Measurements from ENCODE around the gene PCDHB5.
A peak's percentile ranks its signal among the peaks of the same experiment; 100 is the strongest.
"Not testable (repeated sequence)": the region's sequence is repeated elsewhere in the genome, so short reads cannot be mapped to it uniquely, and the experiment has no call there.

PCDHB5 gene

GRCh38 chr5:141155540-141156374 lies 20.8 kb downstream of the PCDHB5 start:
- DNase-seq = no peak

DNA sequence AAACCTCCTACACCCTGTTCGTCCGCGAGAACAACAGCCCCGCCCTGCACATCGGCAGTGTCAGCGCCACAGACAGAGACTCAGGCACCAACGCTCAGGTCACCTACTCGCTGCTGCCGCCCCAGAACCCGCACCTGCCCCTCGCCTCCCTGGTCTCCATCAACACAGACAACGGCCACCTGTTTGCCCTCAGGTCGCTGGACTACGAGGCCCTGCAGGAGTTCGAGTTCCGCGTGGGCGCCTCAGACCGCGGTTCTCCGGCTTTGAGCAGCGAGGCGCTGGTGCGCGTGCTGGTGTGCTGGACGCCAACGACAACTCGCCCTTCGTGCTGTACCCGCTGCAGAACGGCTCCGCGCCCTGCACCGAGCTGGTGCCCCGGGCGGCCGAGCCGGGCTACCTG lies 22.4 kb downstream of the PCDHB5 start:
- DNase-seq = not testable (repeated sequence)

DNA sequence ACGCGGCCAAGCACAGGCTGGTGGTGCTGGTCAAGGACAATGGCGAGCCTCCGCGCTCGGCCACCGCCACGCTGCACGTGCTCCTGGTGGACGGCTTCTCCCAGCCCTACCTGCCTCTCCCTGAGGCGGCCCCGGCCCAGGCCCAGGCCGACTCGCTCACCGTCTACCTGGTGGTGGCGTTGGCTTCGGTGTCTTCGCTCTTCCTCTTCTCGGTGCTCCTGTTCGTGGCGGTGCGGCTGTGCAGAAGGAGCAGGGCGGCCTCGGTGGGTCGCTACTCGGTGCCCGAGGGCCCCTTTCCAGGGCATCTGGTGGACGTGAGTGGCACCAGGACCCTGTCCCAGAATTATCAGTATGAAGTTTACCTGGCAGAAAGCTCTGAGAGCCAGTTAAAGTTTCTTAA lies 22.9 kb downstream of the PCDHB5 start:
- DNase-seq = not testable (repeated sequence)

DNA sequence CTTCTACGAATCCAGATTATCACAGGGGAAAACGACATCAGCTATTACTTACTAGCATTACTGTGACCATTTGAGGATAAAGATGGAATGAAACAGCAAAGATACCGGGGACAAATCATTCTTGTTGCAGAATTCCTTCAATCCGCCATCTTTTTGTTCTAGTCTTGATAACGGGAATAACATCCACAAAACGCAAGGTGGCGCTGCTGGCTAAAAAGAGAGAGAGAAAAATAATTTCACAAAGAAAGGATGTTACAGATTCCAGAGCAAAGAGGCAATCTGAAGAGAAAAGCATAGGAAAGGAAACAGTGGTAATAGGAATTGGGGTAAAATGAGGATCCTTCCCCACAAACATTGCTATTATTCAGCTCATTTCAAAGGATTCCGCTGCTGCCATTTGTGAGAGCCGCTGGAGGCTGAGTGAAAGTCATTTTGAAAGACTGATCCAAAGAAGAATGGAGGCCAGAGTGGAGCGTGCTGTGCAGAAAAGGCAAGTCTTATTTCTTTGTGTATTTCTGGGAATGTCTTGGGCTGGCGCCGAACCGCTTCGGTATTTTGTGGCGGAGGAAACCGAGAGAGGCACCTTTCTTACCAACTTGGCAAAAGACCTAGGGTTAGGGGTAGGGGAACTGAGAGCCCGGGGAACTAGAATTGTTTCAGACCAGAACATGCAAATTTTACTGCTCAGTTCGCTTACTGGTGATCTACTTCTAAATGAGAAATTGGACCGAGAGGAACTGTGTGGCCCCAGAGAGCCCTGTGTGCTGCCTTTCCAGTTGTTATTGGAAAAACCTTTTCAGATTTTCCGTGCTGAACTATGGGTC lies 37.6 kb downstream of the PCDHB5 start, which contains the start of gene PCDHB7:
TSS of gene PCDHB7 (plus strand) at position 264 of the 824 bp plus-strand sequence. CDS start at position 456, 192 bp downstream.
- no peak for DNase-seq

DNA sequence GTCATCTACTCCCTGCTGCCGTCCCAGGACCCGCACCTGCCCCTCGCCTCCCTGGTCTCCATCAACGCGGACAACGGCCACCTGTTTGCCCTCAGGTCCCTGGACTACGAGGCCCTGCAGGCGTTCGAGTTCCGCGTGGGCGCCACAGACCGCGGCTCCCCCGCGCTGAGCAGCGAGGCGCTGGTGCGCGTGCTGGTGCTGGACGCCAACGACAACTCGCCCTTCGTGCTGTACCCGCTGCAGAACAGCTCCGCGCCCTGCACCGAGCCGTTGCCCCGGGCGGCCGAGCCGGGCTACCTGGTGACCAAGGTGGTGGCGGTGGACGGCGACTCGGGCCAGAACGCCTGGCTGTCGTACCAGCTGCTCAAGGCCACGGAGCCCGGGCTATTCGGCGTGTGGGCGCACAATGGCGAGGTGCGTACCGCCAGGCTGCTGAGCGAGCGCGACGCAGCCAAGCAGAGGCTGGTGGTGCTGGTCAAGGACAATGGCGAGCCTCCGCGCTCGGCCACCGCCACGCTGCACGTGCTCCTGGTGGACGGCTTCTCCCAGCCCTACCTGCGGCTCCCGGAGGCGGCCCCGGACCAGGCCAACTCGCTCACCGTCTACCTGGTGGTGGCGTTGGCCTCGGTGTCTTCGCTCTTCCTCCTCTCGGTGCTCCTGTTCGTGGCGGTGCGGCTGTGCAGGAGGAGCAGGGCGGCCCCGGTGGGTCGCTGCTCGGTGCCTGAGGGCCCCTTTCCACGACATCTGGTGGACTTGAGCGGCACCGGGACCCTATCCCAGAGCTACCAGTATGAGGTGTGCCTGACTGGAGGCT lies 39.5 kb downstream of the PCDHB5 start:
- DNase-seq = not testable (repeated sequence)

DNA sequence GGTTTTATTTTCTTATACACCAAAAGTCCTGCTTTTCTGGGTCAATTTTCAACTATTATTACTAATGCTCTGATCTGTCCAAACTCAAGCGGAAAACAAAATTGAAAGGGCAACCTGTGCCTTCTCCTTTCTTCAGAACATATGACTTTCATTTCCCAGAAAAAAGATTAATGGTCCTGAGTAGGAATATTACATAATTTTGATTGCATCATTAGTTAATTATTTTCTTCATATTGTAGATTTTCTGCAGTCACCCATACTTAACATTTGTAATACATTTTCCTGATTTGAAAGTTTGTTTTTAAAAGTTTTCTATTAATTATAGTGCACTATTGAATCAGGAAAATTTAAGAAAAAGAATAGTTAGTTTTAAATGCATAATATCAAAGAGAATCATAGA lies 40.9 kb downstream of the PCDHB5 start:
- DNase-seq = no peak

GRCh38 chr5:141177577-141178191 lies 42.7 kb downstream of the PCDHB5 start, which contains the start of gene PCDHB8:
PCDHB8 (plus strand) TSS chr5:141177790; CDS start chr5:141178035, 245 bp downstream.
- not testable (repeated sequence) for DNase-seq

DNA sequence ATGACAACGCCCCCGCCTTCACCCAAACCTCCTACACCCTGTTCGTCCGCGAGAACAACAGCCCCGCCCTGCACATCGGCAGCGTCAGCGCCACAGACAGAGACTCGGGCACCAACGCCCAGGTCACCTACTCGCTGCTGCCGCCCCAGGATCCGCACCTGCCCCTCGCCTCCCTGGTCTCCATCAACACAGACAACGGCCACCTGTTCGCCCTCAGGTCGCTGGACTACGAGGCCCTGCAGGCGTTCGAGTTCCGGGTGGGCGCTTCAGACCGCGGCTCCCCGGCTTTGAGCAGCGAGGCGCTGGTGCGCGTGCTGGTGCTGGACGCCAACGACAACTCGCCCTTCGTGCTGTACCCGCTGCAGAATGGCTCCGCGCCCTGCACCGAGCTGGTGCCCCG lies 44.4 kb downstream of the PCDHB5 start:
- DNase-seq = not testable (repeated sequence)

- not testable (repeated sequence) for DNase-seq
These were observed 44.9 kb downstream of the PCDHB5 start for GRCh38 chr5:141179876-141180275.

DNA sequence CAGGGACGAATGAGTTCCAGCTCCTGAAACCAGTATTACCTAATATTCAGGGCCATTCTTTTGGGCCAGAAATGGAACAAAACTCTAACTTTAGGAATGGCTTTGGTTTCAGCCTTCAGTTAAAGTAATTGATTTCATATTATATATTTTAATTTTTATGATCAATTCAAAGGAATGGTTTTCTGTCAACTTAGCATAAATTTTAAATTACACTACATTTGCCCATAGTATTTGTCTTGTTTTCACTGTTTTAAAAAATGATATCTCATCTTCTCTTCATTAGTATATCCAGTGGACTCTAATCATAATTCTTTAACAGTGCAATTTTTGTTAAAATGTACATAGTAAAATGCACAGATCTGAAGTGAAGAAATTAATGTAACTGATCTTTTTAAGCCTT lies 45.3 kb downstream of the PCDHB5 start:
- no peak for DNase-seq

DNA sequence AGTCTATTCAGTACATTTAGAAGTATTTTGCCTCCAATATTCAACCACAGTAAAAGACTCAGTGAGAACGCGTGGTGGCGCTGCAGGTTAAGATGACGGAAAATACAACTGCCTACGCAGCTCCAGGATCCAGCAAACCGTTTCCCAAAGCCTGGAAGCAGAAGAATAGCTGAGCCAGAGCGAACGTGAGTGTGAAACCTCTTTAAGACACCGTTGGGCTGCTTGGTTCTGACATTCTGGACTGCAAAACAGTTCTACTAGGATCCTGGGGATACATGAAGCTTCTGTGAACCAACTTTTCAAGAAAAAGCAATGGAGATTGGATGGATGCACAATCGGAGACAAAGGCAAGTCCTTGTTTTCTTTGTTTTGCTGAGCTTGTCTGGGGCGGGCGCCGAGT lies 47.2 kb downstream of the PCDHB5 start, which contains the start of gene PCDHB16:
TSS of gene PCDHB16 (plus strand) at position 140 of the 400 bp plus-strand sequence. CDS start at position 313, 173 bp downstream.
- no peak for DNase-seq

- not testable (repeated sequence) for DNase-seq
These were observed 49.3 kb downstream of the PCDHB5 start for GRCh38 chr5:141184117-141184855.

DNA sequence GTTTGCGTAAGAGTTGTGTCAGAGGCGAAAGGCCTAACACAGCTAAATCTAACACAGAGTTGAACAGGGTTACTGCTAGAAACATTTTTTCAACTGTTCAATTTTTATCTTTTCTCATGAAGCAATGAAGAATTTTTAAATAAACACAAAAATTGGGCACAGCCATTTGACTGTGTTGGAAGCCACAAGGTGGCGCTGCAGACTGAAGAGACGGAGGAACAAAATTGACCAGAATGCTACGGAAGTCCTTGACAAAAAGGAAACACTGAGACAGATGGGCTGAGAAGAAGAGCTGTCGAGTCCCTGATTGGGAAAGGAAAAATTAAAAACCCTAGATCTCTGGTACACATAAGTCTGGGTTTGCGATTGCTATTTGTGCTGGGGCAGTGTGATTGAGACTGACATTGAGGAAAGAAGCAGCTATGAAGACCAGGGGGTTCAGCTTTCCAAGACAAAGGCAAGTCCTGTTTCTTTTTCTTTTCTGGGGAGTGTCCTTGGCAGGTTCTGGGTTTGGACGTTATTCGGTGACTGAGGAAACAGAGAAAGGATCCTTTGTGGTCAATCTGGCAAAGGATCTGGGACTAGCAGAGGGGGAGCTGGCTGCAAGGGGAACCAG lies 52.0 kb downstream of the PCDHB5 start, which contains the start of gene PCDHB9:
TSS of gene PCDHB9 (plus strand) at position 265 of the 616 bp plus-strand sequence. CDS start at position 423, 158 bp downstream.
- peak in 1 of 2 experiments; percentile 39 for DNase-seq

All from activated T-cell treated with anti-CD3 and anti-CD28 coated beads, Interleukin-2, amount 50 U/mL, for 48 hours (primary cell).